Measurements from ENCODE around the gene PLEKHS1. TPM values are rescaled to one million over a fixed set of nuclear protein-coding genes. Genes with fewer than 3 reads are reported as not detected.
A peak's percentile ranks its signal among the peaks of the same experiment; 100 is the strongest.

The PLEKHS1 gene
- total and polyA plus RNA-seq, 10 donors: 0.02 to 0.07 (median 0.03) TPM; not detected in 7

DNA sequence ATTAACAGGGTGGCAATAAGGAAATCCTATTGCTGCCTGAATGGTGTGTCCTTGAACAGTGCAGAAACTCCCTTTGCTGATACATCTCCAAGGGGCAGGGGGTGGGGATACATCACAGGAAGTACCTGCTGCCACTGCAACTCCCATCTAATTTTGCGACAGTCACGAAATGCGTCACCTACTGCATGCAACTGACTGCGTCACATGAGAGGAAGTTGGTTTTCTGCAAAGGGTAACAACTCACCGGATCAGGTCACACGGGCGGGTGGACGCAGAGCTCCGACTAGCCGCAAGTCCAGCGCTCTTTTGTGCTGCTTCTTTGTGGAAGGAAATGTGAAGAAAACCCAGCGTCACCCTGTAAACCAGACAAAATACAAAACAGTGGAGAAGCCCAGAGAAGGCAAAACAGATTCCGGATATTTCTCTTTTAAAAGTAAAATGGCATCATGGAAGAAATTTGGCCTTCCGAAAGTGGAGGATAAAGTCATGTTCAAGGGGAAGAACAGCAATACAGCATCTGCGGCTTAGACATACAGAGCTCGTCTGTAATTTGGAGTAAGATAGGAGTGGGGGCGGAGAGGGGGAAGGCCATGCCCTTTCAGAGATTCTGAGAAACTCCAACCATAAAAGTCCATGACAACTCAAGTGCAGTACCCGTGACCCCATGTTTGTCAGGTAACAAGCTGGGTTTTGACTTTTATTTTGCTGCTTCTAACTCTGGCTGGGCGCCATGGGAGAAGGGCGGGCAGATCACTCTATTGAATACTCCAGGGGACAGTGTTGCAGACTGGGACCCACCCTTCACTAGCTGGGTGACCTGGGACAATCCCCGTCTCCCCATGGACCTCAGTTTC, 32.3 kb upstream of the PLEKHS1 start:
- TF ChIP-seq, protein P1, sequence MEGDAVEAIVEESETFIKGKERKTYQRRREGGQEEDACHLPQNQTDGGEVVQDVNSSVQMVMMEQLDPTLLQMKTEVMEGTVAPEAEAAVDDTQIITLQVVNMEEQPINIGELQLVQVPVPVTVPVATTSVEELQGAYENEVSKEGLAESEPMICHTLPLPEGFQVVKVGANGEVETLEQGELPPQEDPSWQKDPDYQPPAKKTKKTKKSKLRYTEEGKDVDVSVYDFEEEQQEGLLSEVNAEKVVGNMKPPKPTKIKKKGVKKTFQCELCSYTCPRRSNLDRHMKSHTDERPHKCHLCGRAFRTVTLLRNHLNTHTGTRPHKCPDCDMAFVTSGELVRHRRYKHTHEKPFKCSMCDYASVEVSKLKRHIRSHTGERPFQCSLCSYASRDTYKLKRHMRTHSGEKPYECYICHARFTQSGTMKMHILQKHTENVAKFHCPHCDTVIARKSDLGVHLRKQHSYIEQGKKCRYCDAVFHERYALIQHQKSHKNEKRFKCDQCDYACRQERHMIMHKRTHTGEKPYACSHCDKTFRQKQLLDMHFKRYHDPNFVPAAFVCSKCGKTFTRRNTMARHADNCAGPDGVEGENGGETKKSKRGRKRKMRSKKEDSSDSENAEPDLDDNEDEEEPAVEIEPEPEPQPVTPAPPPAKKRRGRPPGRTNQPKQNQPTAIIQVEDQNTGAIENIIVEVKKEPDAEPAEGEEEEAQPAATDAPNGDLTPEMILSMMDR (IDR thresholded peaks at IDR 0.05 in 8 of 11, conservative IDR thresholded peaks at IDR 0.05 in 3 of 11): no peak
- TF ChIP-seq POLR2AphosphoS5 (IDR thresholded peaks at IDR 0.05): peak in 1 of 3 donors; percentile 18
- no peak for TF ChIP-seq POLR2A (IDR thresholded peaks at IDR 0.05)

DNA sequence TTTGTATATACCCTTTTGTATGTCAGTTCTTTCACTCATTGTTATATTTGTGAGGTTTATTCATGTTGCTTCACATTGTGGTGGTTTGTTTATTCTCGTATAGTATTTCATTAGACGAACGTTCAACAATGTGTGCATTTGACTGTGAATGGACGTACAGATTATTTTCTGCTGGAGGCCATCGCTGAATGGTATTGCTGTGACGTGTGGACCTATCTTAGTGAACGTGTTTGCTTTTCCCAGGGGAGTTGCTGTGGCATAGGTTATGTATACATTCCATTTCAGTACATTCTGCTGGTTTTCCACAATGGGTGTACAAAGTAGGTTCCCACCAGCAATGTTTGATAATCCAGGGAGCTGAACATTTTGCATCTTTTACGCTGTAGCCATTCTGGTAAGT, 31.1 kb upstream of the PLEKHS1 start:
- 93 to 97% (median 95%) methylated on average over 8 of the region's 8 CpGs for WGBS, 5 donors
- Histone ChIP-seq H3K4me3 (no peak overlapping the region), H3K36me3 (peaks cover 2 to 86% (median 46%) of the 10 kb centered on the region in 6 donors), H3K9me3 (no peaks in the 10 kb centered on the region), H3K27me3 (replicated peaks in 1 of 7) (no peaks in the 10 kb centered on the region), H3K4me1 (peaks cover 0 to 12% (median 0%) of the 10 kb centered on the region in 6 donors), H3K27ac (no peak overlapping the region)
- intact Hi-C loops (cut with DNase I; ENCODE audit: low total_unique reads): no loop called here
- TF ChIP-seq POLR2AphosphoS5 (IDR thresholded peaks at IDR 0.05): no peak
- TF ChIP-seq, protein P1 (IDR thresholded peaks at IDR 0.05 in 8 of 11, conservative IDR thresholded peaks at IDR 0.05 in 3 of 11): no peak
- no peak for TF ChIP-seq POLR2A (IDR thresholded peaks at IDR 0.05)
- DNase-seq: no peak

More for the DNA sequence above, 32.3 kb upstream of the PLEKHS1 start:
- Histone ChIP-seq H3K36me3 (peaks cover 0 to 86% (median 34%) of the 10 kb centered on the region in 6 donors), H3K4me1 (peaks cover 0 to 12% (median 0%) of the 10 kb centered on the region in 6 donors), H3K27ac (no peak overlapping the region), H3K4me3 (no peak overlapping the region), H3K27me3 (replicated peaks in 1 of 7) (no peaks in the 10 kb centered on the region), H3K9me3 (no peaks in the 10 kb centered on the region)
- intact Hi-C loops (cut with DNase I; ENCODE audit: low total_unique reads): no loop called here
- DNase-seq: no peak
- WGBS, 5 donors: 81 to 89% (median 86%) methylated on average over 21 of the region's 21 CpGs

DNA sequence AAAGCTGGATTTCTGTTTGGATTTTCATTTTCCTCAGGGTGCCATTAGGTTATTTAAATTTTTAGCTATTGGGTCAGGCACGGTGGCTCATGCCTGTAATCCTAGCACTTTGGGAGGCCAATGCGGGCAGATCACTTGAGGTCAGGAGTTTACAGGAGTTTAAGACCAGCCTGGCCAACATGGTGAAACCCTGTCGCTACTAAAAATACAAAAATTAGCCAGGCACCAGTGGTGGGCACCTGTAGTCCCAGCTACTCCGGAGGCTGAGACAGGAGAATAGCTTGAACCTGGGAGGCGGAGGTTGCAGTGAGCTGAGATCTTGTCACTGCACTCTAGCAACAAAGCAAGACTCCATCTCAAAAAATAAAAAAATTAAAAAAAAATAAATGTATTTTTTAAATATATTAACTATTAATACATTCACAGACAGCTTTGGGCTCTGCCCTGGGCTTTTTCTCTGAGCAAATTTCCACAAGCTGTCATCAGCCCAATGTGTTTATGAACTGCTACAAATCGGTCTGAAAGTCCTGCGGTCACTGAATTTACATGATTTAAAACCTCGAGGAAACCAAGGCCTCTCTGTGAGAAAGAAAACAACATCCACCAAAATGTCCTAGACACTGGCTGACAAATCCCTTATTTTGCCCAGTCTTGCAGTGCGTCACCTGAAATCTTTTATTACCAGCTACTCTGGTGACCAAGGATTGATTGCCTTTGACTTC, 19.2 kb upstream of the PLEKHS1 start:
- H3K9me3 ChIP-seq: no peaks in the 10 kb centered on the region
- 88 to 96% (median 91%) methylated on average over 9 of the region's 9 CpGs for WGBS, 5 donors
- intact Hi-C loops (cut with DNase I; ENCODE audit: low total_unique reads): no loop called here

More for the DNA sequence above, 19.2 kb upstream of the PLEKHS1 start:
- no peak overlapping the region for H3K4me3 ChIP-seq
- peaks cover 0 to 64% (median 28%) of the 10 kb centered on the region in 6 donors for H3K36me3 ChIP-seq
- no peak overlapping the region for H3K27ac ChIP-seq
- DNase-seq: no peak
- peaks cover 0 to 6% (median 0%) of the 10 kb centered on the region in 6 donors for H3K4me1 ChIP-seq
- TF ChIP-seq POLR2AphosphoS5 (IDR thresholded peaks at IDR 0.05): no peak
- TF ChIP-seq, protein P1 (IDR thresholded peaks at IDR 0.05 in 8 of 11, conservative IDR thresholded peaks at IDR 0.05 in 3 of 11): no peak
- no peaks in the 10 kb centered on the region for H3K27me3 ChIP-seq (replicated peaks in 1 of 7)

Data from spleen (tissue), 11 donors.